GM12878 (cell line): ENCODE data around the gene BRSK2. TPM values are rescaled to one million over a fixed set of nuclear protein-coding genes. Genes with fewer than 3 reads are reported as not detected.

ENCODE experiments used
- ATAC-seq: fragments of 200-7000 bp; cut with Tn5 transposase; 3 replicates; pipeline ENCODE4 v1.9.1; 2020; ENCODE audit warnings: mild to moderate bottlenecking, moderate library complexity
- BruUV-seq: library from RNA; stranded (reverse); fragments of 400-500 nt; replicated peaks from 2 replicates; lab custom pipeline; 2021; lab: Mats Ljungman, UMichigan
- CTCF ChIA-PET: fragments of 300-600 bp; sonication (Branson Sonifier 250); formaldehyde crosslinking; extraction: SDS; loops from one replicate; lab custom pipeline; 2021; ENCODE audit warnings: inconsistent platforms; lab: Yijun Ruan, JAX
- POLR2A ChIA-PET: fragments of 350-600 bp; formaldehyde crosslinking; extraction: SDS; loops from one replicate; lab custom pipeline; 2021; ENCODE audit warnings: inconsistent platforms; lab: Charles Lee
- RAD21 ChIA-PET: fragments of 300-600 bp; sonication (Branson Sonifier 250); formaldehyde crosslinking; loops from one replicate; lab custom pipeline; 2023; ENCODE audit warnings: antibody characterized with exemption; ENCODE audit not compliant: unreplicated experiment; lab: Charles Lee
- SMC1A ChIA-PET: fragments of 300-600 bp; sonication (Branson Sonifier 250); formaldehyde crosslinking; loops from one replicate; lab custom pipeline; 2023; ENCODE audit not compliant: unreplicated experiment, uncharacterized antibody; lab: Charles Lee
- DNase-seq: peaks from one replicate; pipeline ENCODE4 v3.0.0-alpha.2; 2011; ENCODE audit warnings: low read depth, low spot score
- FAIRE-seq: peaks from 3 replicates; lab custom pipeline; 2011; peaks lifted over from hg19 to GRCh38; lab: Jason Lieb, UNC
- H2AFZ ChIP-seq: 2 replicates; pipeline ENCODE4 v1.6.0; 2011; ENCODE audit warnings: low read depth, low read length, control low read depth; ENCODE audit not compliant: control insufficient read depth
- H3K27ac ChIP-seq: 2 replicates; pipeline ENCODE4 v1.5.1; 2011; ENCODE audit warnings: control low read depth; ENCODE audit not compliant: control insufficient read depth, insufficient read depth
- H3K27me3 ChIP-seq, 2 experiments: replicated peaks in 1 of 2; 2 replicates each; pipeline versions ENCODE4 v1.6.0 to v1.6.1; 2011; ENCODE audit warnings: low read length in 1 of 2; ENCODE audit not compliant: control insufficient read depth in 2 of 2, insufficient read depth in 2 of 2
- H3K36me3 ChIP-seq, 2 experiments: 2 replicates each; pipeline ENCODE4 v1.5.1; 2011; ENCODE audit warnings: low read length in 1 of 2; ENCODE audit not compliant: control insufficient read depth in 2 of 2, insufficient read depth in 2 of 2
- H3K4me1 ChIP-seq: 2 replicates; pipeline ENCODE4 v1.6.1; 2011; ENCODE audit warnings: mild to moderate bottlenecking, low read length, moderate library complexity, mixed read lengths; ENCODE audit not compliant: control insufficient read depth, insufficient read depth
- H3K4me2 ChIP-seq: 2 replicates; pipeline ENCODE4 v1.6.0; 2011; ENCODE audit warnings: control low read depth; ENCODE audit not compliant: control insufficient read depth, insufficient read depth
- H3K4me3 ChIP-seq: fragments of 200-600 bp; sonication (generic); 2 replicates; pipeline ENCODE4 v1.5.1; 2016
- H3K79me2 ChIP-seq: 2 replicates; pipeline ENCODE4 v1.6.0; 2011; ENCODE audit warnings: low read length; ENCODE audit not compliant: control insufficient read depth, insufficient read depth
- H3K9ac ChIP-seq: 2 replicates; pipeline ENCODE4 v1.8.0; 2011; ENCODE audit warnings: low read length, control low read depth, mixed read lengths; ENCODE audit not compliant: control insufficient read depth, insufficient read depth
- H3K9me3 ChIP-seq: replicated peaks from 3 replicates; pipeline ENCODE4 v1.5.1; 2011; ENCODE audit warnings: mild to moderate bottlenecking, low read length; ENCODE audit not compliant: control insufficient read depth, insufficient read depth
- H4K20me1 ChIP-seq: 2 replicates; pipeline ENCODE4 v1.6.0; 2011; ENCODE audit not compliant: control insufficient read depth, insufficient read depth
- BHLHE40 ChIP-seq, 2 experiments: fragments of 450-650 bp in 1 of 2; IDR thresholded peaks; 2 replicates each; pipeline ENCODE4 v1.6.1; 2011 to 2017; ENCODE audit warnings: low read depth in 2 of 2, borderline replicate concordance in 1 of 2, improper control_type of control experiment in 1 of 2, low read length in 1 of 2, mild to moderate bottlenecking in 1 of 2
- CEBPB ChIP-seq, 2 experiments: fragments of 150-350 bp in 1 of 2; IDR thresholded peaks; 2 replicates each; pipeline ENCODE4 v1.6.1; 2012 to 2014; ENCODE audit warnings: low read depth in 2 of 2, low read length in 2 of 2, borderline replicate concordance in 1 of 2, inconsistent platforms in 1 of 2
- CHD2 ChIP-seq: IDR thresholded peaks from 2 replicates; pipeline ENCODE4 v1.6.1; 2011; ENCODE audit warnings: low read depth, low read length, improper control_type of control experiment, borderline replicate concordance
- CTCF ChIP-seq, 3 experiments: IDR thresholded peaks in 2 of 3; conservative IDR thresholded peaks in 1 of 3; 2 replicates each; pipeline ENCODE4 v1.5.1; 2011; ENCODE audit warnings: low read depth in 3 of 3, low read length in 3 of 3, mild to moderate bottlenecking in 3 of 3, control low read depth in 2 of 3, moderate library complexity in 2 of 3, inconsistent platforms in 1 of 3, mixed read lengths in 1 of 3; ENCODE audit not compliant: control insufficient read depth in 2 of 3, insufficient read depth in 1 of 3; ENCODE audit errors: extremely low read depth in 1 of 3
- RAD21 ChIP-seq: IDR thresholded peaks from 2 replicates; pipeline ENCODE4 v1.6.1; 2011; ENCODE audit warnings: mild to moderate bottlenecking, low read depth, low read length, moderate library complexity; ENCODE audit not compliant: insufficient read depth
- SMAD1 ChIP-seq: fragments of 450-650 bp; IDR thresholded peaks from 2 replicates; pipeline ENCODE4 v1.6.1; 2018; ENCODE audit warnings: mild to moderate bottlenecking, low read depth; ENCODE audit not compliant: partially characterized antibody
- SMC3 ChIP-seq: IDR thresholded peaks from 2 replicates; pipeline ENCODE4 v1.6.1; 2011; ENCODE audit warnings: low read length, improper control_type of control experiment, borderline replicate concordance
- TCF12 ChIP-seq: IDR thresholded peaks from 2 replicates; pipeline ENCODE4 v1.6.1; 2011; ENCODE audit warnings: low read depth, mild to moderate bottlenecking, low read length
- ZNF207 ChIP-seq: fragments of 450-650 bp; IDR thresholded peaks from 2 replicates; pipeline ENCODE4 v1.6.1; 2014; ENCODE audit warnings: antibody characterized with exemption, mild to moderate bottlenecking, borderline replicate concordance
- ZNF622 ChIP-seq: fragments of 450-650 bp; IDR thresholded peaks from 2 replicates; pipeline ENCODE4 v1.6.1; 2017; ENCODE audit warnings: mild to moderate bottlenecking, inconsistent platforms
- WGBS: methylation state at CpG from one replicate; pipeline ENCODE4 v1.1.6; 2016; ENCODE audit warnings: low lambda C conversion rate; ENCODE audit not compliant: insufficient replicate concordance, insufficient coverage; ENCODE audit errors: missing lambda C conversion rate; 5-methylcytosine and 5-hydroxymethylcytosine counted together
- in situ Hi-C: fragments of 300-500 bp; cut with MboI; formaldehyde crosslinking; loops from 9 replicates; pipeline ENCODE4 v1.14.3; 2018; ENCODE audit warnings: mixed read lengths
- intact Hi-C: fragments of 100-400 bp; cut with micrococcal nuclease; formaldehyde crosslinking; loops from one replicate; pipeline ENCODE4 v1.14.2; 2022; ENCODE audit not compliant: unreplicated experiment
- polyA plus RNA-seq, 11 experiments: library from polyadenylated mRNA; depleted of rRNA in 4 of 11; unstranded in 6 of 11; stranded (reverse) in 5 of 11; fragments of >200 nt; fragmentation: Nextera tagmentation in 4 of 11; fragmentation: Illumina TruSeq in 1 of 11; extraction: Ambion mirVana in 4 of 11; extraction: Trizol in 1 of 11; gene quantifications; 1 replicate in 1 of 11; 2 replicates in 10 of 11; pipeline versions ENCODE4 v1.2.1 to v1.2.3, GENCODE V29; 2011 to 2016; ENCODE audit warnings: inconsistent platforms in 2 of 11, missing spikeins in 2 of 11, low read depth in 1 of 11
- total RNA-seq, 4 experiments: library from RNA; depleted of rRNA in 3 of 4; stranded (reverse); fragments of >200 nt in 3 of 4; fragmentation: Illumina TruSeq in 1 of 4; extraction: Trizol in 1 of 4; gene quantifications; 2 replicates each; pipeline versions ENCODE4 v1.2.1 to v1.2.3, GENCODE V29; 2013 to 2021
- TF ChIP-seq, protein P1 (sequence below): fragments of 450-650 bp; IDR thresholded peaks from 2 replicates; pipeline ENCODE4 v1.6.1; 2016; ENCODE audit warnings: mild to moderate bottlenecking

Gene BRSK2
- total and polyA plus RNA-seq, 10 of the 15 experiments (the other 5 are each of a cell fraction or from before 2014, with no cell fraction given): 0.13 TPM; not detected in 9

GRCh38 chr11:1452744-1453143, 63.0 kb downstream of the BRSK2 start (continued):
- TF ChIP-seq, protein P1, sequence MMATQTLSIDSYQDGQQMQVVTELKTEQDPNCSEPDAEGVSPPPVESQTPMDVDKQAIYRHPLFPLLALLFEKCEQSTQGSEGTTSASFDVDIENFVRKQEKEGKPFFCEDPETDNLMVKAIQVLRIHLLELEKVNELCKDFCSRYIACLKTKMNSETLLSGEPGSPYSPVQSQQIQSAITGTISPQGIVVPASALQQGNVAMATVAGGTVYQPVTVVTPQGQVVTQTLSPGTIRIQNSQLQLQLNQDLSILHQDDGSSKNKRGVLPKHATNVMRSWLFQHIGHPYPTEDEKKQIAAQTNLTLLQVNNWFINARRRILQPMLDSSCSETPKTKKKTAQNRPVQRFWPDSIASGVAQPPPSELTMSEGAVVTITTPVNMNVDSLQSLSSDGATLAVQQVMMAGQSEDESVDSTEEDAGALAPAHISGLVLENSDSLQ: no peak
- no peak for TF ChIP-seq CHD2

DNA sequence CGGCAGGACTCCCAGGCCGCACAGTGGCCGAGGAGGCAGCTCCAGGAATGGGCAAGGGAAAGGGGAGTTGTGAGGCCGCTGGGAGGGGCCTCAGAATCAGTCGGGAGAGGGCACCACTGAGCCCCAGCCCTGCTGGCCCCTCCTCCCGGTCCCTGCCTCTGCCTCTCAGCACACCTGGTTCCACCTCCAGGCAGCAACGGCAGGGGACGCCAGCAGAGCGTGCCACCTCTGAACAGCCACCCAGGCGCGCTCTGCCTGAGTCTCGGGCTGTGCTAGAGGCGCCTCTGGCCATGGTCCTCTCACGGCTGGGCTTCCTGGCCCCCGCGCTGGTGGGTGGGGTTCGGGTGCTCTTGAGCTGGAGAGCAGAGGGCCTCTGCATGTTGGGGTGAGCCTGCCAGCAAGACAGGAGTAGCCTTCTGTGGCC, 63.9 kb downstream of the BRSK2 start:
- no peaks in the 10 kb centered on the region for H3K9me3 ChIP-seq
- BruUV-seq: no TSS peak
- no peaks in the 10 kb centered on the region for H3K79me2 ChIP-seq
- peak; percentile 2 for DNase-seq
- intact Hi-C loops (loop anchor here (2.0 kb wide), 2 partner anchors 61 to 121 kb away; no protein-coding TSS in a partner anchor), in situ Hi-C loops (no loop called here)
- H3K4me3 ChIP-seq: no peak overlapping the region
- H3K4me2 ChIP-seq: no peak overlapping the region
- ChIA-PET CTCF (interaction anchor here (0.7 to 3.1 kb wide), 6 partner anchors 12 to 135 kb away, joined by 3 to 20 read pairs (median 3); no protein-coding TSS in a partner anchor), POLR2A (no interaction called here), RAD21 (interaction anchor here (1.4 kb wide), 1 partner anchor 121 kb away, joined by 3 read pairs; no protein-coding TSS in a partner anchor), SMC1A (no interaction called here)
- H2AFZ ChIP-seq: no peak overlapping the region
- ATAC-seq: peak; percentile 88
- no peaks in the 10 kb centered on the region for H3K4me1 ChIP-seq
- TF ChIP-seq SMC3 (peak; percentile 60; the same call in 1 of the 2 replicates), ZNF207 (no peak), CEBPB (IDR thresholded peaks at IDR 0.05; ENCODE audit: borderline replicate concordance in 1 of 2, low read depth in 2 of 2, low read length in 2 of 2) (no peak), SMAD1 (no peak), CTCF (IDR thresholded peaks at IDR 0.05 in 2 of 3, conservative IDR thresholded peaks at IDR 0.05 in 1 of 3; ENCODE audit: control insufficient read depth in 2 of 3, extremely low read depth in 1 of 3, insufficient read depth in 1 of 3, low read depth in 3 of 3, low read length in 3 of 3) (peak; percentile 56 to 82 (median 78)), BHLHE40 (IDR thresholded peaks at IDR 0.05; ENCODE audit: borderline replicate concordance in 1 of 2, low read depth in 2 of 2, low read length in 1 of 2) (peak in 1 of 2 experiments; percentile 6; a peak in 1 of 4 replicates), TCF12 (0 out of 2 replicates have a peak, but pooled peaks have one; percentile 35), RAD21 (peak; percentile 55), ZNF622 (no peak)
- no peaks in the 10 kb centered on the region for H4K20me1 ChIP-seq
- no peak overlapping the region for H3K27ac ChIP-seq
- no peak overlapping the region for H3K9ac ChIP-seq
- 8% methylated on average over 15 of the region's 17 CpGs for WGBS
- no peaks in the 10 kb centered on the region for H3K36me3 ChIP-seq
- FAIRE-seq: no peak
- H3K27me3 ChIP-seq: no peaks in the 10 kb centered on the region
